ENCODE data around the gene LYPD5.

- no peak for TF ChIP-seq POLR2A (IDR thresholded peaks at IDR 0.05; ENCODE audit: insufficient read depth in 1 of 2, low read depth in 2 of 2, low read length in 2 of 2)
- TF ChIP-seq SMC3 (IDR thresholded peaks at IDR 0.05; ENCODE audit: low read length), result no peak
- no peak for TF ChIP-seq ZNF530 (CRISPR knock-in tag; IDR thresholded peaks at IDR 0.05; ENCODE audit: low read depth)
- no peak for TF ChIP-seq PHF8 (CRISPR knock-in tag; IDR thresholded peaks at IDR 0.05)
- no peak for TF ChIP-seq CTCF (CRISPR knock-in tag; IDR thresholded peaks at IDR 0.05)
- TF ChIP-seq CEBPZ (IDR thresholded peaks at IDR 0.05; ENCODE audit: low read length), result no peak
- no peak for TF ChIP-seq ZNF275 (CRISPR knock-in tag; IDR thresholded peaks at IDR 0.05; ENCODE audit: borderline replicate concordance)
- TF ChIP-seq ZFP1 (CRISPR knock-in tag; IDR thresholded peaks at IDR 0.05), result no peak
Observed at GRCh38 chr19:43790587-43790986, 11.7 kb downstream of the LYPD5 start.

All from HepG2 (cell line).